Lower lobe of right lung (tissue), 2 donors: Measurements from ENCODE around the gene USP7. TPM values are rescaled to one million over a fixed set of nuclear protein-coding genes. Genes with fewer than 3 reads are reported as not detected.

Experiments used
- ATAC-seq, 2 donors: fragments of 200-7000 bp; cut with Tn5 transposase; one replicate each; pipeline ENCODE4 v1.9.1; 2020 to 2022; ENCODE audit warnings: mild to moderate bottlenecking in 2 of 2, moderate library complexity in 2 of 2
- DNase-seq: peaks from one replicate; pipeline ENCODE4 v3.0.0-alpha.2; 2020
- H3K27ac ChIP-seq: fragments of 200-600 bp; one replicate; pipeline ENCODE4 v1.8.0; 2022
- H3K27me3 ChIP-seq: fragments of 200-600 bp; one replicate; pipeline ENCODE4 v1.8.0; 2022; ENCODE audit warnings: low read depth
- H3K36me3 ChIP-seq: fragments of 200-600 bp; one replicate; pipeline ENCODE4 v1.8.0; 2022; ENCODE audit warnings: mild to moderate bottlenecking
- H3K4me1 ChIP-seq: fragments of 200-600 bp; one replicate; pipeline ENCODE4 v1.8.0; 2022
- H3K4me3 ChIP-seq: fragments of 200-600 bp; one replicate; pipeline ENCODE4 v1.8.0; 2022; ENCODE audit warnings: mild to moderate bottlenecking
- H3K9me3 ChIP-seq: fragments of 200-600 bp; one replicate; pipeline ENCODE4 v1.8.0; 2022
- CTCF ChIP-seq: fragments of 200-600 bp; IDR thresholded peaks from one replicate; pipeline ENCODE4 v1.8.0; 2022; ENCODE audit warnings: antibody characterized with exemption, mild to moderate bottlenecking
- intact Hi-C: fragments of 100-400 bp; cut with DNase I; formaldehyde crosslinking; loops from one replicate; pipeline ENCODE4 v1.11.0; 2022
- total RNA-seq: library from RNA; stranded (reverse); fragmentation: NEBNext Ultra II Directional; extraction: Animal tissue kit (Norgen Biotek cat#: 25700); gene quantifications from one replicate; pipeline ENCODE4 v1.2.1, GENCODE V29; 2021
- donor health status: DM: no; HTN: yes; CAD: no; lungs with severe emphysema.

USP7 gene
- total RNA-seq, 1 donor from 2014 or later = 87.5 TPM

GRCh38 chr16:8869212-8869987 is 94.3 kb downstream of the USP7 start:
- H3K27ac ChIP-seq = peak overlapping the region; percentile 57
- H3K4me1 ChIP-seq = peaks cover 48% of the 10 kb centered on the region
- H3K36me3 ChIP-seq = no peaks in the 10 kb centered on the region
- H3K9me3 ChIP-seq = no peaks in the 10 kb centered on the region
- TF ChIP-seq CTCF = peak; percentile 14
- peak overlapping the region; percentile 67 for H3K4me3 ChIP-seq
- intact Hi-C loops = no loop called here
- DNase-seq (no peak), ATAC-seq (no peak)
- H3K27me3 ChIP-seq = no peaks in the 10 kb centered on the region

- peak within 1 kb of the TSS; percentile 87 for H3K27ac ChIP-seq
- peak; percentile 96 to 97 for ATAC-seq
- TF ChIP-seq CTCF = no peak
- DNase-seq = peak; percentile 90
- H3K36me3 ChIP-seq = peaks cover 7% of the 10 kb centered on the region
- H3K4me1 ChIP-seq = peaks cover 56% of the 10 kb centered on the region
- intact Hi-C loops = no loop called here
- H3K4me3 ChIP-seq = peak within 1 kb of the TSS; percentile 67
- H3K27me3 ChIP-seq = no peaks in the 10 kb centered on the region
- H3K9me3 ChIP-seq = no peaks in the 10 kb centered on the region
Observed at GRCh38 chr16:8868416-8869211, 95.1 kb downstream of the USP7 start, which contains the start of gene CARHSP1. CARHSP1 (minus strand) TSS chr16:8869006; CDS start chr16:8859328, 9,678 bp downstream.

- intact Hi-C loops = no loop called here
- DNase-seq (no peak), ATAC-seq (peak in 1 of 2 donors; percentile 0)
- Histone ChIP-seq H3K36me3 (peaks cover 7% of the 10 kb centered on the region), H3K4me3 (peak overlapping the region; percentile 67), H3K4me1 (peaks cover 63% of the 10 kb centered on the region), H3K27ac (peak overlapping the region; percentile 87), H3K9me3 (no peaks in the 10 kb centered on the region), H3K27me3 (no peaks in the 10 kb centered on the region)
- no peak for TF ChIP-seq CTCF
Observed at GRCh38 chr16:8867932-8868415, 95.7 kb downstream of the USP7 start.

GRCh38 chr16:8867216-8867931 is 96.3 kb downstream of the USP7 start:
- Histone ChIP-seq H3K9me3 (no peaks in the 10 kb centered on the region), H3K4me3 (peak overlapping the region; percentile 67), H3K27me3 (no peaks in the 10 kb centered on the region), H3K4me1 (peaks cover 69% of the 10 kb centered on the region), H3K27ac (peak overlapping the region; percentile 87), H3K36me3 (peaks cover 7% of the 10 kb centered on the region)
- DNase-seq = no peak
- no peak for TF ChIP-seq CTCF
- no peak for ATAC-seq
- intact Hi-C loops = no loop called here

GRCh38 chr16:8866884-8867215 is 96.9 kb downstream of the USP7 start:
- Histone ChIP-seq H3K27me3 (no peaks in the 10 kb centered on the region), H3K4me1 (peaks cover 73% of the 10 kb centered on the region), H3K27ac (peak overlapping the region; percentile 87), H3K9me3 (no peaks in the 10 kb centered on the region), H3K4me3 (peak overlapping the region; percentile 67), H3K36me3 (peaks cover 7% of the 10 kb centered on the region)
- no peak for DNase-seq
- no peak for TF ChIP-seq CTCF
- intact Hi-C loops = no loop called here
- no peak for ATAC-seq
